Fibroblast of lung (primary cell): ENCODE results near the gene CSAG2. TPM values are rescaled to one million over a fixed set of nuclear protein-coding genes. Genes with fewer than 3 reads are reported as not detected.

Source experiments
- DNase-seq, 2 donors: peaks; one replicate each; pipeline versions ENCODE4 v3.0.0 to v3.0.0-alpha.2; 2010; ENCODE audit warnings: low read depth in 2 of 2
- H2AFZ ChIP-seq: 2 replicates; pipeline ENCODE4 v1.5.1; 2012; ENCODE audit warnings: low read length, control low read depth, inconsistent platforms
- H3K27ac ChIP-seq: 2 replicates; pipeline ENCODE4 v1.5.1; 2011; ENCODE audit warnings: low read length, control low read depth; ENCODE audit not compliant: insufficient read depth
- H3K27me3 ChIP-seq: 2 replicates; pipeline ENCODE4 v1.5.1; 2011; ENCODE audit warnings: mild to moderate bottlenecking, low read length; ENCODE audit not compliant: control insufficient read depth, insufficient read depth
- H3K36me3 ChIP-seq: 2 replicates; pipeline ENCODE4 v1.5.1; 2011; ENCODE audit warnings: low read length; ENCODE audit not compliant: control insufficient read depth, insufficient read depth
- H3K4me1 ChIP-seq: 2 replicates; pipeline ENCODE4 v1.5.1; 2011; ENCODE audit warnings: low read length; ENCODE audit not compliant: control insufficient read depth, insufficient read depth; ENCODE audit errors: extremely low read depth
- H3K4me2 ChIP-seq: 2 replicates; pipeline ENCODE4 v1.5.1; 2011; ENCODE audit warnings: low read length, control low read depth; ENCODE audit not compliant: insufficient read depth; ENCODE audit errors: extremely low read depth
- H3K4me3 ChIP-seq, 4 experiments: fragments of 200-600 bp in 1 of 4; sonication (generic) in 1 of 4; replicated peaks in 1 of 4; 2 replicates each; pipeline ENCODE4 v1.5.1; 2011 to 2016; ENCODE audit warnings: low read length in 4 of 4, low read depth in 3 of 4, mild to moderate bottlenecking in 3 of 4, control low read depth in 2 of 4, inconsistent platforms in 1 of 4, mixed read lengths in 1 of 4; ENCODE audit not compliant: insufficient read depth in 1 of 4; ENCODE audit errors: control extremely low read depth in 1 of 4
- H3K79me2 ChIP-seq: 2 replicates; pipeline ENCODE4 v1.5.1; 2012; ENCODE audit warnings: mild to moderate bottlenecking, low read length, inconsistent platforms; ENCODE audit not compliant: control insufficient read depth, insufficient read depth
- H3K9ac ChIP-seq: 2 replicates; pipeline ENCODE4 v1.5.1; 2011; ENCODE audit warnings: mild to moderate bottlenecking, low read length, control low read depth; ENCODE audit not compliant: insufficient read depth
- H3K9me3 ChIP-seq: 2 replicates; pipeline ENCODE4 v1.5.1; 2012; ENCODE audit warnings: low read depth, low read length; ENCODE audit not compliant: control insufficient read depth, insufficient read depth
- H4K20me1 ChIP-seq: 2 replicates; pipeline ENCODE4 v1.5.1; 2011; ENCODE audit warnings: low read length; ENCODE audit not compliant: control insufficient read depth, insufficient read depth; ENCODE audit errors: extremely low read depth
- CTCF ChIP-seq, 2 donors: IDR thresholded peaks in 1 of 2; conservative IDR thresholded peaks in 1 of 2; 1 replicate in 1 of 2; 2 replicates in 1 of 2; pipeline ENCODE4 v1.5.1; 2011 to 2012; ENCODE audit warnings: low read length in 2 of 2, control low read depth in 1 of 2, inconsistent platforms in 1 of 2, low read depth in 1 of 2, mild to moderate bottlenecking in 1 of 2
- EZH2 ChIP-seq: IDR thresholded peaks from 2 replicates; pipeline ENCODE4 v1.5.1; 2012; ENCODE audit warnings: low read length, control low read depth, mild to moderate bottlenecking; ENCODE audit errors: missing control alignments
- polyA plus RNA-seq, 2 donors: library from polyadenylated mRNA; depleted of rRNA in 1 of 2; stranded (reverse) in 1 of 2; unstranded in 1 of 2; fragments of >200 nt; gene quantifications; 2 replicates each; pipeline ENCODE4 v1.2.1, GENCODE V29; 2011 to 2012; ENCODE audit warnings: missing spikeins in 1 of 2
- total RNA-seq: library from RNA; depleted of rRNA; stranded (reverse); fragments of >200 nt; gene quantifications from 2 replicates; pipeline ENCODE4 v1.2.1, GENCODE V29; 2014

Gene CSAG2
- total and polyA plus RNA-seq, 2 donors (not counting 1 experiment from before 2014, with no cell fraction given) = not detected

DNA sequence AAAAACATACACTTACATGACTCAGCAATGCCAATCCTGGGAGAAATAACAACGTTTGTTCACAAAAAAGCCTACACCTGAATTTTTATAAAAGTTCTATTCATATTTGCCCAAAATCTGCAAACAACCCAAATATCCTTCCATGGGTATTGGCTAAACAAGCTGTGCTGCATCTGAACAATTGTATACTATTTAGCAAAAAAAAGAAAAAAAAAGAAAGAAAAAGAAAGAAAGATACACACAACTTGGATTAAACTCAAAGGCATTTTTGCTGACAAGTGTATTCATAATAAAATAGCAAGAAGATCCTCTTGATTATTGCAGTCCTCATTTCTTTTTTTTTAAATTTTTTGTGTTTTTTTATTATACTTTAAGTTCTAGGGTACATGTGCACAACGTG, 34.9 kb downstream of the CSAG2 start:
- no peak for DNase-seq
- Histone ChIP-seq H3K9me3 (no peaks in the 10 kb centered on the region), H2AFZ (no peak overlapping the region), H3K4me3 (no peak overlapping the region), H3K4me1 (no peaks in the 10 kb centered on the region), H4K20me1 (no peaks in the 10 kb centered on the region), H3K36me3 (no peaks in the 10 kb centered on the region), H3K4me2 (no peak overlapping the region), H3K79me2 (no peaks in the 10 kb centered on the region), H3K27me3 (no peaks in the 10 kb centered on the region), H3K27ac (no peak overlapping the region), H3K9ac (no peak overlapping the region)
- TF ChIP-seq EZH2 (no peak), CTCF (conservative IDR thresholded peaks at IDR 0.05 in 1 of 2, IDR thresholded peaks at IDR 0.05 in 1 of 2; ENCODE audit: low read depth in 1 of 2, low read length in 2 of 2) (no peak)

- no peaks in the 10 kb centered on the region for H3K9me3 ChIP-seq
- no peaks in the 10 kb centered on the region for H3K27me3 ChIP-seq
- H2AFZ ChIP-seq = no peak overlapping the region
- no peaks in the 10 kb centered on the region for H3K36me3 ChIP-seq
- TF ChIP-seq EZH2 (no peak), CTCF (conservative IDR thresholded peaks at IDR 0.05 in 1 of 2, IDR thresholded peaks at IDR 0.05 in 1 of 2; ENCODE audit: low read depth in 1 of 2, low read length in 2 of 2) (no peak)
- no peak overlapping the region for H3K9ac ChIP-seq
- no peaks in the 10 kb centered on the region for H3K79me2 ChIP-seq
- H3K27ac ChIP-seq = no peak overlapping the region
- no peak overlapping the region for H3K4me2 ChIP-seq
- no peaks in the 10 kb centered on the region for H4K20me1 ChIP-seq
- DNase-seq = no peak
- no peak overlapping the region for H3K4me3 ChIP-seq
- H3K4me1 ChIP-seq = no peaks in the 10 kb centered on the region
These were observed 46.0 kb downstream of the CSAG2 start for GRCh38 chrX:152663086-152663485.

DNA sequence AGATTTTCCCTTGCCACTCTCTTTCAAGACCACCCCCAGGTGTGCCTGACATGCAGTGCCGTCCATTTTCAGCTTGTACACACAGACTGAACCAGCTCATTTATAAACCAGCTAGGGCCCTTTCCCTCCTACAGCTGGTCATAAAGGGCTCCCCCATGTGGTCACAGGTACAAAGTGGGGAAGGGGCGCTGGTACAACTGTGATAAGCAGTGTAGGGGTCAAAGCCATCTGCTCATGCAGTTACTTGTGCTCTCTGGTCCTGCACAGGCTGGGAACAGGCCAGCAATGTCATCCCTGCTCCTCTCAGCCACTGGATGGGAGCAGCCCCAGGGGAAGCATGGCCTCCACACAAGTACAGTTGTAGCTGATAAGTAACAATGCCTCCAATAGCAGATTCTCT, 50.8 kb downstream of the CSAG2 start:
- TF ChIP-seq CTCF (conservative IDR thresholded peaks at IDR 0.05 in 1 of 2, IDR thresholded peaks at IDR 0.05 in 1 of 2; ENCODE audit: low read depth in 1 of 2, low read length in 2 of 2) = no peak
- no peak for TF ChIP-seq EZH2
- H3K79me2 ChIP-seq = no peaks in the 10 kb centered on the region
- H2AFZ ChIP-seq = no peak overlapping the region
- H4K20me1 ChIP-seq = no peaks in the 10 kb centered on the region
- H3K9ac ChIP-seq = no peak overlapping the region
- H3K4me1 ChIP-seq = no peaks in the 10 kb centered on the region
- H3K9me3 ChIP-seq = no peaks in the 10 kb centered on the region
- H3K36me3 ChIP-seq = no peaks in the 10 kb centered on the region
- no peak for DNase-seq
- H3K4me3 ChIP-seq = no peak overlapping the region
- no peak overlapping the region for H3K4me2 ChIP-seq
- H3K27ac ChIP-seq = no peak overlapping the region
- no peaks in the 10 kb centered on the region for H3K27me3 ChIP-seq

Other genes with a start within 250 kb of the CSAG2 start
- under 0.01 TPM in 1 of 2 replicates, not detected in the other for gene GABRQ, start 71.4 kb downstream of the CSAG2 start, total RNA-seq
- 0.02 TPM in 1 of 2 replicates, not detected in the other for gene GABRQ, start 71.4 kb downstream of the CSAG2 start, polyA plus RNA-seq
- gene MAGEA3, start 10.5 kb downstream of the CSAG2 start, total RNA-seq = not detected in 2 replicates
- not detected in 2 replicates for gene MAGEA3, start 10.5 kb downstream of the CSAG2 start, polyA plus RNA-seq
- gene MAGEA2B, start 5.4 kb upstream of the CSAG2 start, total RNA-seq = not detected in 2 replicates
- not detected in 2 replicates for gene MAGEA2B, start 5.4 kb upstream of the CSAG2 start, polyA plus RNA-seq
- gene CSAG1, start 24.4 kb upstream of the CSAG2 start, total RNA-seq = not detected in 2 replicates
- not detected in 2 replicates for gene CSAG1, start 24.4 kb upstream of the CSAG2 start, polyA plus RNA-seq
- gene MAGEA12, start 24.5 kb upstream of the CSAG2 start, total RNA-seq = not detected in 2 replicates
- gene MAGEA12, start 24.5 kb upstream of the CSAG2 start, polyA plus RNA-seq = not detected in 2 replicates
- not detected in 2 replicates for gene MAGEA2, start 44.6 kb upstream of the CSAG2 start, total RNA-seq
- gene MAGEA2, start 44.6 kb upstream of the CSAG2 start, polyA plus RNA-seq = not detected in 2 replicates
- gene CSAG3, start 49.9 kb upstream of the CSAG2 start, total RNA-seq = not detected in 2 replicates
- not detected in 2 replicates for gene CSAG3, start 49.9 kb upstream of the CSAG2 start, polyA plus RNA-seq
- not detected in 2 replicates for gene MAGEA6, start 60.4 kb upstream of the CSAG2 start, total RNA-seq
- gene MAGEA6, start 60.4 kb upstream of the CSAG2 start, polyA plus RNA-seq = not detected in 2 replicates
- gene CETN2, start 121.5 kb upstream of the CSAG2 start, total RNA-seq = 30.6 and 40.8 TPM in 2 replicates
- gene CETN2, start 121.5 kb upstream of the CSAG2 start, polyA plus RNA-seq = 72.1 and 79.7 TPM in 2 replicates
- gene NSDHL, start 121.8 kb upstream of the CSAG2 start, total RNA-seq = 16.7 and 32.2 TPM in 2 replicates
- gene NSDHL, start 121.8 kb upstream of the CSAG2 start, polyA plus RNA-seq = 43.5 and 48.8 TPM in 2 replicates
- gene ZNF185, start 188.8 kb upstream of the CSAG2 start, total RNA-seq = 0.66 and 1.0 TPM in 2 replicates
- gene ZNF185, start 188.8 kb upstream of the CSAG2 start, polyA plus RNA-seq = 2.3 and 4.2 TPM in 2 replicates